Measurements from ENCODE around the gene AVPI1. TPM values are rescaled to one million over a fixed set of nuclear protein-coding genes. Genes with fewer than 3 reads are reported as not detected.

AVPI1 gene
- total and polyA plus RNA-seq, 4 donors, result 6.6 to 22.1 (median 11.9) TPM

GRCh38 chr10:97659589-97659988 lies 27.5 kb downstream of the AVPI1 start:
- peaks cover 0 to 7% (median 5%) of the 10 kb centered on the region in 4 donors for H3K4me1 ChIP-seq (ENCODE audit: control insufficient read depth in 4 of 4, insufficient read depth in 4 of 4, low read length in 3 of 4)
- TF ChIP-seq HNF4A (conservative IDR thresholded peaks at IDR 0.05) (no peak), FOXA2 (IDR thresholded peaks at IDR 0.05) (no peak), HNF4G (IDR thresholded peaks at IDR 0.05) (no peak)
- 81% methylated on average over 1 of the region's 1 CpG for WGBS
- no peak overlapping the region for H3K4me3 ChIP-seq (ENCODE audit: low read depth in 1 of 3, low read length in 3 of 3)
- H3K9me3 ChIP-seq (ENCODE audit: control insufficient read depth in 4 of 4, low read length in 3 of 4), result no peaks in the 10 kb centered on the region
- no peak overlapping the region for H3K27ac ChIP-seq (ENCODE audit: low read depth in 1 of 2, low read length in 2 of 2)
- no peaks in the 10 kb centered on the region for H3K27me3 ChIP-seq (ENCODE audit: control insufficient read depth in 4 of 4, insufficient read depth in 4 of 4, low read length in 3 of 4)
- H3K36me3 ChIP-seq (ENCODE audit: control insufficient read depth in 4 of 4, insufficient read depth in 3 of 4, low read depth in 1 of 4, low read length in 3 of 4), result peaks cover 8 to 15% (median 10%) of the 10 kb centered on the region in 4 donors
- DNase-seq (ENCODE audit: low spot score), result no peak
- no peak overlapping the region for H3K9ac ChIP-seq (ENCODE audit: low read depth in 1 of 2, low read length in 2 of 2)

DNA sequence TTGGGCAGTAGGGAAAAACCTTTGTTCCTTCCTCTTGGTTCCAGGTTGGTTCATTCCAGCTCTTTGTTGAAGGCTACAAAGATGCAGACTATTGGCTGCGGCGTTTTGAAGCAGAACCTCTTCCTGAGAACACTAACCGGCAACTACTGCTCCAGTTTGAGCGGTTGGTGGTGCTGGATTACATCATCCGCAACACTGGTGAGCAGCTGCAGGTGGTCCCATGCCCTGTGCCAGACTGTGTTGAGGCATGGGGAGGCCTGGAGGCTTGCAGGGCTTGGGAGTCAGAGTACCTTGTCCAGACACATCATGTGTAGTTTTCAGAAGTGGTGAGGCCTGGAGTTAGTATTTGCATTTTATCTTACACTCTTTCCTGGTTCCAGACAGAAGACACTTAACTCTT lies 30.3 kb downstream of the AVPI1 start:
- Histone ChIP-seq H3K27ac (ENCODE audit: low read depth in 1 of 2, low read length in 2 of 2) (no peak overlapping the region), H3K9ac (ENCODE audit: low read depth in 1 of 2, low read length in 2 of 2) (no peak overlapping the region), H3K36me3 (ENCODE audit: control insufficient read depth in 4 of 4, insufficient read depth in 3 of 4, low read depth in 1 of 4, low read length in 3 of 4) (peaks cover 10 to 28% (median 19%) of the 10 kb centered on the region in 4 donors), H3K9me3 (ENCODE audit: control insufficient read depth in 4 of 4, low read length in 3 of 4) (no peaks in the 10 kb centered on the region), H3K27me3 (ENCODE audit: control insufficient read depth in 4 of 4, insufficient read depth in 4 of 4, low read length in 3 of 4) (no peaks in the 10 kb centered on the region), H3K4me3 (ENCODE audit: low read depth in 1 of 3, low read length in 3 of 3) (no peak overlapping the region), H3K4me1 (ENCODE audit: control insufficient read depth in 4 of 4, insufficient read depth in 4 of 4, low read length in 3 of 4) (no peaks in the 10 kb centered on the region)
- TF ChIP-seq, protein P1, sequence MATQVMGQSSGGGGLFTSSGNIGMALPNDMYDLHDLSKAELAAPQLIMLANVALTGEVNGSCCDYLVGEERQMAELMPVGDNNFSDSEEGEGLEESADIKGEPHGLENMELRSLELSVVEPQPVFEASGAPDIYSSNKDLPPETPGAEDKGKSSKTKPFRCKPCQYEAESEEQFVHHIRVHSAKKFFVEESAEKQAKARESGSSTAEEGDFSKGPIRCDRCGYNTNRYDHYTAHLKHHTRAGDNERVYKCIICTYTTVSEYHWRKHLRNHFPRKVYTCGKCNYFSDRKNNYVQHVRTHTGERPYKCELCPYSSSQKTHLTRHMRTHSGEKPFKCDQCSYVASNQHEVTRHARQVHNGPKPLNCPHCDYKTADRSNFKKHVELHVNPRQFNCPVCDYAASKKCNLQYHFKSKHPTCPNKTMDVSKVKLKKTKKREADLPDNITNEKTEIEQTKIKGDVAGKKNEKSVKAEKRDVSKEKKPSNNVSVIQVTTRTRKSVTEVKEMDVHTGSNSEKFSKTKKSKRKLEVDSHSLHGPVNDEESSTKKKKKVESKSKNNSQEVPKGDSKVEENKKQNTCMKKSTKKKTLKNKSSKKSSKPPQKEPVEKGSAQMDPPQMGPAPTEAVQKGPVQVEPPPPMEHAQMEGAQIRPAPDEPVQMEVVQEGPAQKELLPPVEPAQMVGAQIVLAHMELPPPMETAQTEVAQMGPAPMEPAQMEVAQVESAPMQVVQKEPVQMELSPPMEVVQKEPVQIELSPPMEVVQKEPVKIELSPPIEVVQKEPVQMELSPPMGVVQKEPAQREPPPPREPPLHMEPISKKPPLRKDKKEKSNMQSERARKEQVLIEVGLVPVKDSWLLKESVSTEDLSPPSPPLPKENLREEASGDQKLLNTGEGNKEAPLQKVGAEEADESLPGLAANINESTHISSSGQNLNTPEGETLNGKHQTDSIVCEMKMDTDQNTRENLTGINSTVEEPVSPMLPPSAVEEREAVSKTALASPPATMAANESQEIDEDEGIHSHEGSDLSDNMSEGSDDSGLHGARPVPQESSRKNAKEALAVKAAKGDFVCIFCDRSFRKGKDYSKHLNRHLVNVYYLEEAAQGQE (IDR thresholded peaks at IDR 0.05), result no peak
- TF ChIP-seq HNF4A (conservative IDR thresholded peaks at IDR 0.05) (no peak), ATF3 (IDR thresholded peaks at IDR 0.05) (no peak), ZBTB33 (IDR thresholded peaks at IDR 0.05) (no peak), JUND (IDR thresholded peaks at IDR 0.05) (no peak), SP1 (IDR thresholded peaks at IDR 0.05) (no peak), FOXA1 (IDR thresholded peaks at IDR 0.05) (no peak), NR2F2 (IDR thresholded peaks at IDR 0.05) (no peak), RAD21 (IDR thresholded peaks at IDR 0.05) (no peak), FOXA2 (IDR thresholded peaks at IDR 0.05) (no peak), TAF1 (conservative IDR thresholded peaks at IDR 0.05) (no peak), GABPA (IDR thresholded peaks at IDR 0.05 in 1 of 2, conservative IDR thresholded peaks at IDR 0.05 in 1 of 2) (no peak)
- TF ChIP-seq, protein P2, sequence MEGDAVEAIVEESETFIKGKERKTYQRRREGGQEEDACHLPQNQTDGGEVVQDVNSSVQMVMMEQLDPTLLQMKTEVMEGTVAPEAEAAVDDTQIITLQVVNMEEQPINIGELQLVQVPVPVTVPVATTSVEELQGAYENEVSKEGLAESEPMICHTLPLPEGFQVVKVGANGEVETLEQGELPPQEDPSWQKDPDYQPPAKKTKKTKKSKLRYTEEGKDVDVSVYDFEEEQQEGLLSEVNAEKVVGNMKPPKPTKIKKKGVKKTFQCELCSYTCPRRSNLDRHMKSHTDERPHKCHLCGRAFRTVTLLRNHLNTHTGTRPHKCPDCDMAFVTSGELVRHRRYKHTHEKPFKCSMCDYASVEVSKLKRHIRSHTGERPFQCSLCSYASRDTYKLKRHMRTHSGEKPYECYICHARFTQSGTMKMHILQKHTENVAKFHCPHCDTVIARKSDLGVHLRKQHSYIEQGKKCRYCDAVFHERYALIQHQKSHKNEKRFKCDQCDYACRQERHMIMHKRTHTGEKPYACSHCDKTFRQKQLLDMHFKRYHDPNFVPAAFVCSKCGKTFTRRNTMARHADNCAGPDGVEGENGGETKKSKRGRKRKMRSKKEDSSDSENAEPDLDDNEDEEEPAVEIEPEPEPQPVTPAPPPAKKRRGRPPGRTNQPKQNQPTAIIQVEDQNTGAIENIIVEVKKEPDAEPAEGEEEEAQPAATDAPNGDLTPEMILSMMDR (IDR thresholded peaks at IDR 0.05; ENCODE audit: low read depth, low read length, missing input control), result no peak
- WGBS, result 93% methylated on average over 5 of the region's 5 CpGs
- no peak for DNase-seq (ENCODE audit: low spot score)

Data from liver (tissue), 9 donors.